IPS-20b (cell line): ENCODE results near the gene LYRM1.

Source experiments
- H3K27ac ChIP-seq: one replicate; pipeline ENCODE4 v1.5.1; 2013; ENCODE audit warnings: low read length
- H3K27me3 ChIP-seq: 2 replicates; pipeline ENCODE4 v1.6.1; 2013; ENCODE audit warnings: mild to moderate bottlenecking, low read length, inconsistent platforms; ENCODE audit not compliant: insufficient read depth
- H3K36me3 ChIP-seq: 2 replicates; pipeline ENCODE4 v1.6.1; 2013; ENCODE audit warnings: low read depth, mild to moderate bottlenecking, inconsistent platforms, low read length, moderate library complexity; ENCODE audit not compliant: insufficient read depth
- H3K4me1 ChIP-seq: 2 replicates; pipeline ENCODE4 v1.6.1; 2013; ENCODE audit warnings: mild to moderate bottlenecking, control low read depth, inconsistent platforms, low read length, moderate library complexity; ENCODE audit not compliant: insufficient read depth
- H3K4me3 ChIP-seq: 2 replicates; pipeline ENCODE4 v1.5.1; 2013; ENCODE audit warnings: mild to moderate bottlenecking, low read length, inconsistent platforms
- H3K9ac ChIP-seq: 2 replicates; pipeline ENCODE4 v1.6.1; 2013; ENCODE audit warnings: low read depth, mild to moderate bottlenecking, inconsistent platforms, low read length, moderate library complexity
- H3K9me3 ChIP-seq: 2 replicates; pipeline ENCODE4 v1.6.1; 2013; ENCODE audit warnings: mild to moderate bottlenecking, low read depth, low read length, inconsistent platforms; ENCODE audit not compliant: insufficient read depth

The LYRM1 gene

DNA sequence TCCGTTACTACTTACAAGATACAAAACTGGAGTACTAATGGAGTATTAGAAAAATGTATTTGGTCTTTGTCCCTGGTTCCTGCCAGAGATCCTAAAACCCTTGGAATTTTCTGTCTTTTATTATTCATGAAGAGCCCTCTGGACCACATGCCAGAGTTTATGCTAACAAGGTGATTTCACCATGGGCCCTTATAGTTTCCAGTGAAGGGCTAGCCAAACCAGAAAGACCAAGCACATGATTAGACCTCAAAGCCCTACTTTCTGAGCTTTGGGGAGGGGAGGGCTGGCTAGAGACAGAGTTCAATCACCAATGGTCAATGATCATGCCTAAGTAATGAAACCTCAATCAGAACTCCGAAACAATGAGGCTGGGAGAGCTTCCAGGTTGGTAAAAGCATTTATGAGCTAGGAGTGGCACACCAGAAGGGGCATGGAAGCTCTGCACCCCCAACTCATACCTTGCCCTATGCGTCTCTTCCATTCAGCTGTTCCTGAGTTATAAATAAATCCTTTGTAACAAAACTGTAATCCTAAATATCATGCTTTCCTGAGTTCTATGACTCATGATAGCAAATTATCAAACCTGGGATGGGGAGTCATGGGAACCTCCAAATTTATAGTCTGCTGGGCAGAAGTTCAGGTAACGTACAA, 10.8 kb upstream of the LYRM1 start:
- Histone ChIP-seq H3K27me3 (no peaks in the 10 kb centered on the region), H3K4me1 (peaks cover 11% of the 10 kb centered on the region; the same call in 1 of the 2 replicates), H3K36me3 (peaks cover 12% of the 10 kb centered on the region; the same call in 1 of the 2 replicates), H3K9me3 (no peaks in the 10 kb centered on the region), H3K9ac (no peak overlapping the region; the same call in 1 of the 2 replicates), H3K27ac (peak overlapping the region; percentile 1), H3K4me3 (peak overlapping the region; percentile 14; the same call in 1 of the 2 replicates)

DNA sequence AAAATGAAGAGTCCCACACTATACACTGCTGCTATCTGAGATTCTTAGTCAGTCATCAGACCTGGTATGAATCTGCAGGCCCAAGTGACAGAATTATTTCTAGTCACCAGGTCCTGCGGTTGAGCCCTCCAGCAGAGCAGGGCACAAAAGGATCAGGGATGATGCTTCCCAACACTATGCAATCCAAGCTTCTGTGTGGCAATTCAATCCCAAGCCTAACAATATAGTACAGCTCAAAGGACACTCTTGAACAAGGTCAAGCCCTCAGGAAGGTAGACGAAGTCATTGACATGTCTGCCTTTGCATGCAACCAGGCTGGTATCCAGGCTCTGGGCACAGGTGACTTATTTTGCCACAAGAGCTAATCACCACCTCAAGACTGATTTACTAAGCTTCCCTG, 6.2 kb upstream of the LYRM1 start:
- Histone ChIP-seq H3K27ac (no peak overlapping the region), H3K4me3 (no peak overlapping the region), H3K27me3 (no peaks in the 10 kb centered on the region), H3K4me1 (peaks cover 18% of the 10 kb centered on the region; the same call in 1 of the 2 replicates), H3K36me3 (peaks cover 41% of the 10 kb centered on the region), H3K9me3 (no peaks in the 10 kb centered on the region), H3K9ac (no peak overlapping the region)

DNA sequence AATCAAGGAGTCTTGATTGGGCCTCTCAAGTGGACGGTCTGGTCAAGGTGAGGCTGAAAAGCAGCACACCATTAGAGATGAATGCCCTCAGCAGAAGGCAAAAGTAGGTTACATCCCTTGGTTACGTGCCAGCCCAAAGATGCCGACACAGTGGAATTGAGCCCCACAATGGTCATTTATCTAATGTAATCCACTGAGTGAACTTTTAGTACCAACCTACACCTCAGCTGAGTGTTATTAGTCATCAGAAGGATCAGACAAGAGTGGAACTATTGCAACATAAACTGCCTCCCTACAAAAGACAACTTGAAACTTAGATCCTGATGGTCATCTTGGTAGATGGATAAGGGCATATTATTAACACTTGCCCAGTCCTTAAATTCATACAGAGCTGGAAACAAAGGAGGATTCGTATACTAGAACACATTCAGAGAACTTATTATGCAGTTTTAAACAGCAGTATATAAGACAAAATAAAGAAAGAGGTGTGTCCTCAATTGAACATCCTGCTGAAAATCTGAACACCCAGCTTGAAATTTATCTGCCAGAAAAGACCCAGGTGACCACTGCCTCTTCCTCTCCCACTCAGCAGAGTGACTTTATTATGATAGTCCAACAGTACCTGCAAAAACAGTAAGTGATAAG, 3.2 kb upstream of the LYRM1 start:
- no peak overlapping the region for H3K9ac ChIP-seq
- no peaks in the 10 kb centered on the region for H3K27me3 ChIP-seq
- no peak overlapping the region for H3K4me3 ChIP-seq
- H3K4me1 ChIP-seq, result peaks cover 13% of the 10 kb centered on the region; the same call in 1 of the 2 replicates
- no peaks in the 10 kb centered on the region for H3K9me3 ChIP-seq
- no peak overlapping the region for H3K27ac ChIP-seq
- peaks cover 38% of the 10 kb centered on the region for H3K36me3 ChIP-seq

DNA sequence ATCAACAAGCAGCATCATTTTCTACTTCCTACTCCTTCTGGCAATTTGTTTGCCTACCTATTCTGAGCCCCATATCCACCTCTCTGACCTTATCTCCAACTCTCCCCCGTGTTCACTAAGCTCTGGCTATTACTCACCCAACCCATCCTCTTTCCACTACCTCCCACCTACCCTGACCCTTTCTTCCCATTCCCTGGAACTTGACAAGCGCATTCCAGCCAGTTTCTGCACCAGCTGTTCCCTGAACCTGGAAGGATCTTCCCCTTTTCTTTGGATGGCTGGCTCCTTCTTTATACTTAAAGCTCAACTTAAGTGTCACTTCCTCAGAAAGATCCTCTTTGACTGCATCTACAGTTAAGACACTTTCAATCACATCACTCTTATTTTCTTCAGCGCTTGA, 2.6 kb upstream of the LYRM1 start:
- no peak overlapping the region for H3K4me3 ChIP-seq
- peaks cover 32% of the 10 kb centered on the region for H3K36me3 ChIP-seq
- peaks cover 13% of the 10 kb centered on the region; the same call in 1 of the 2 replicates for H3K4me1 ChIP-seq
- no peaks in the 10 kb centered on the region for H3K9me3 ChIP-seq
- H3K27me3 ChIP-seq, result no peaks in the 10 kb centered on the region
- peak overlapping the region; percentile 34; the same call in 1 of the 2 replicates for H3K9ac ChIP-seq
- H3K27ac ChIP-seq, result no peak overlapping the region

DNA sequence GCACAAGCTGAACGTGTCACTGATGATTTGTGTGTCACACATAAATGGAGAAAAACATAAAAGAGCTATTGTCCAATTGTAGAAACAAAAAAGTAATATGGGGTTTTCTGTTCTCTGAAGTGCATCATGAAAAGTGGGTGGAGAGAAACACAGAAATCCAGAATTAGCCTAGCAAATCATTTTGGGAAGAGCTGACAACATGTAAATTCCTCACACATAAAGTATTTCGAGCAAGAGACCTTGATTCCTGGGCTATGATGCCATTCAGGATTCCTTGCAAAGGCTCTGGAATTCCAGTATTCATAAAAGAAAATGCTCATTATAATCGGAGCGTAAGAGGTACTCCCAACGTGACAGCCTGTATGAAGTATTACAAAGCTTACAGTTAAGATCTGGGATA, 1.5 kb upstream of the LYRM1 start:
- Histone ChIP-seq H3K4me1 (peaks cover 13% of the 10 kb centered on the region; the same call in 1 of the 2 replicates), H3K27me3 (no peaks in the 10 kb centered on the region), H3K27ac (no peak overlapping the region), H3K9me3 (no peaks in the 10 kb centered on the region), H3K4me3 (peak overlapping the region; percentile 93), H3K9ac (peak overlapping the region; percentile 87; the same call in 1 of the 2 replicates), H3K36me3 (peaks cover 39% of the 10 kb centered on the region)

DNA sequence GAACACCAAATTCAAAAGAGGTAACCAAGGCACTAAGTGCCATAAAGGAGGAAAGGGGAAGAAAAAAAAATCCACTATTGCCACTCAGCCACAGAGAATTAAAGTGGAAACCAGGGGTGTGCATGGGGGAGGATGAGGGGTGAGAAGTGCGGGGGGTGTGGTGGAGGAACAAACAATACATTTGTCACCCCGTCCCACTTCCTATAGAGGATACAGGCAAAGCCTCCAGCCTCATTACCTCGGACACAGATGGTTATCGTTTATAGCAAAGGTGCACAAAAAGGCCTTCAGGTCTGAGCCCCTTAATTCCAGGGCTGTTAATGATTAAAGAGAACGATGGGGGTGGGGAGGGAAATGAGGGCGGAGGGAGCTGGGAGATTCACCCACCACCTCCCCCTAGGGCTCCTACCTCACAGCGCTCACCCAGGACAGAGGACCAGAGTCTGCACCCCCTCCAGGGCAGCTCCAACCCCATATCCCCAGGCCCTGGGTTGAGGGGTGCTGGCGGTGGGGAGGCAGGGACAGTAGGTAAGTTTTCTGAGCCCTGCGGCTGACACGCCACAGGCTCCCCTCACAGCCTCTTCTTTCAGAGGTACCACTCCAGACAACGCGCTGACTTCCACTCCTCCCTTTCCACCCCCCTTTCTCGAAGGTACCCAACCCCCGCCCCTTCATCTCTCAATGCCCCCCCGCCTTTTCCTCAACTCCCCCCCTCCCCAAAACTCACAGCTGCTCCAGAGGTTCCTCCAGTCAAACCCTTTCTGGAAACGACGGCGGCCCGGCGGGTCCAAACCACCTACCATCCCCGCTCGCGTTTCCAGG, 883 bp upstream of the LYRM1 start:
- H3K9ac ChIP-seq, result peak overlapping the region; percentile 87
- peak overlapping the region; percentile 93 for H3K4me3 ChIP-seq
- H3K4me1 ChIP-seq, result peaks cover 13% of the 10 kb centered on the region; the same call in 1 of the 2 replicates
- no peak overlapping the region for H3K27ac ChIP-seq
- no peaks in the 10 kb centered on the region for H3K27me3 ChIP-seq
- H3K9me3 ChIP-seq, result no peaks in the 10 kb centered on the region
- peaks cover 36% of the 10 kb centered on the region for H3K36me3 ChIP-seq

DNA sequence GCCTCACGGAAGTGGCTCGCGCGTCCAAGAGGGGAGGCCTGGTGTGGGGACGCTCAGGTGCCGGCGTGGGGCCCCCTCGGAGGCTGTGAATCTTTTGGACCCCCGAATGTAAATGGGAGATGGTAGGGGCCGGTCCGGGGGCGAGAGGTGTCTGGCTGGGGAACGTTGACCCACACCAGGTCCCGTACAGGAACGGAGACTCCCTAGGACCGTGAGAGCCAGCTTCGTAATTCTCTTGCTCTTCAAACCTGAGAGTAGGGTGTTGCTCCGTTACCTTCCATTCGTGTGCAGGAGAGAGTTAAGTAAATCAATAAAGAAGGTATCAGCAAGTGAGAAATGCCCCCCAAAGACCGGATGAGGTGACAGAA, 481 bp downstream of the LYRM1 start:
- peaks cover 23% of the 10 kb centered on the region for H3K36me3 ChIP-seq
- H3K9me3 ChIP-seq, result no peaks in the 10 kb centered on the region
- peak overlapping the region; percentile 92 for H3K27ac ChIP-seq
- peak overlapping the region; percentile 85 for H3K4me3 ChIP-seq
- no peaks in the 10 kb centered on the region for H3K27me3 ChIP-seq
- H3K9ac ChIP-seq, result peak overlapping the region; percentile 96
- peaks cover 13% of the 10 kb centered on the region; the same call in 1 of the 2 replicates for H3K4me1 ChIP-seq

DNA sequence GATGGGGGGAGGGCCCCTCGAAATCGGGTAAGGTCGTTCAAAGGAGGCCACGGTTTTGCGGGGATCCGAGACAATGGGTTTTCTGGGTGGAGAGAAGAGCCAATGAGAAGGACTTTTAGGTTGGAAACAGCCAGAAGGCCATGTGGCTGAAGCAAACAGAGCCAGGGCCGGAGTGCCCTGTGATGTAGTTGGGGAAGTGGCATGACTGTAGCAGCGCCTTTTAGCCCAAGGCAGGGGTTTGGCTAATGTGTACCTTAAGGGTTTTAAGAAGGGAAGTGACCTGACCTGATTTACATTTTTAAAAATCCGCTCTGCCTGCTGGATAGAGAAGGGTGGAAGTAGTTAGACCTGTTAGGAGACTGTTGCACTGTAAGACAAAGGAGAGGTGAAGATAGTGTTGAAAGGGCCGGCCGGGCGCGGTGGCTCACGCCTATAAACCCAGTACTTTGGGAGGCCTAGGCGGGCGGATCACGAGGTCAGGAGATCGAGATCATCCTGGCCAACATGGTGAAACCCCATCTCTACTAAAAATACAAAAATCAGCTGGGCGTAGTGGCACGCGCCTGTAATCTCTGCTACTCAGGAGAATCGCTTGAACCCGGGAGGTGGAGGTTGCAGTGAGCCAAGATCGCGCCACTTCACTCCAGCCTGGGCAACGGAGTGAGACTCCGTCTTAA, 1.0 kb downstream of the LYRM1 start:
- Histone ChIP-seq H3K4me3 (peak overlapping the region; percentile 85), H3K4me1 (peaks cover 13% of the 10 kb centered on the region; the same call in 1 of the 2 replicates), H3K27me3 (no peaks in the 10 kb centered on the region), H3K9me3 (no peaks in the 10 kb centered on the region), H3K27ac (peak overlapping the region; percentile 92), H3K9ac (peak overlapping the region; percentile 96), H3K36me3 (peaks cover 18% of the 10 kb centered on the region; the same call in 1 of the 2 replicates)

DNA sequence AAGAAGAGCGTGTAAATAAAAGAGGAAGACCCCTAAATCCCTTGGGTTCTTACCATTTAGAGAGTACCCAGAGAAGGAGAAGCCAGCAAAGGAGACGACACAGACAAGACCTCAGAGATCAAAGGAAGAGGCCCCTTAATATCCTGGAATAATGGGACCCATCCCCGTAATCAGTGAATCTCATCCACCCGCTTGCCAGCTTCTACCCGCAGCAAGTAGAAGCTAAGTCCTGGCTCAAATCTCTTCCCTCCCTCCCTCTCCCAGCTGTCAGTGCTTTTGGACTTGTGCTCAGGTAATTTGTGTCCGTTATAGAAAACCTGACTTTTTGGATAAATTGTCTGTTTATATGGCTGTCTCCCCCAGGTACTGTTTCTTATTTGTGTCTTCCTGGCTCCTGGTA, 1.9 kb downstream of the LYRM1 start:
- Histone ChIP-seq H3K36me3 (peaks cover 10% of the 10 kb centered on the region; the same call in 1 of the 2 replicates), H3K9ac (peak overlapping the region; percentile 96; the same call in 1 of the 2 replicates), H3K27ac (no peak overlapping the region), H3K4me3 (peak overlapping the region; percentile 85; the same call in 1 of the 2 replicates), H3K27me3 (no peaks in the 10 kb centered on the region), H3K9me3 (no peaks in the 10 kb centered on the region), H3K4me1 (peaks cover 13% of the 10 kb centered on the region; the same call in 1 of the 2 replicates)

DNA sequence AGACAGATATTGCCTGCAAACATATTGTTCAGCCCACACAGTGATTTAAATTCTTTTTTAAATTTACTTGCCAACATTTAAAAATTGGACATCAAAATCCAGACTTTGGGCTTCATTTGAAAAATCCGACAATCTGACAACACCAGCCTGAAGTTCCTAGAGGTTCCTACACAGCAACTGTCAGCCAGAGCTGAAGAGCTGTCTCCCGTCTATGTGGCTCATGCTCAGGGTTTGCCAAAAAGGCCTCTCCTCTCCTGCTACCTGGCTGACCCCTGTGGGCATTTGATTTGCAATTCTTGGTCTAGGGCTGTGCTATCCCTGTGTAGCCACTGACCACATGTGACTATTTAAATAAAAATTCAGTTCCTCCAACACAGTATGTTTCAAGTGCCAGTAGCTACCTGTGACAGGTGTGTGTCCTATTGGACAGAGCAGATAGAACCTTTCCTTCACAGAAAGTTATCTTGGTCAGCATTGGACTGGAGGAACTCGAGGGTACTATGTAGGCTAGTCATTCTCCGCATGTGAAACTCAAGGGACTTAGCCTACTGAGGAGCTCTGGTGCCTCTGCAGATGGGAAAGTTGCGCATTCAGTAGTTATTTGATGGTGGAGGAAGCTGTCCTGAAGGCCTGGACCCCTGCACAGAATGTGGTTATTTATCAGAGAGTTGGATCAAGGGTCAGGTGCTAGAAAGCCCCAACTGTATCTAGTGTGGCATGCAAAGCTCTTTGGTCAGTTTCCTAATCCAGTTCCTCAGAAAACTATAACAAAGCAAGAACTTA, 2.7 kb downstream of the LYRM1 start:
- Histone ChIP-seq H3K9ac (no peak overlapping the region), H3K4me3 (no peak overlapping the region), H3K9me3 (no peaks in the 10 kb centered on the region), H3K4me1 (peaks cover 13% of the 10 kb centered on the region; the same call in 1 of the 2 replicates), H3K27ac (no peak overlapping the region), H3K36me3 (peaks cover 7% of the 10 kb centered on the region; the same call in 1 of the 2 replicates), H3K27me3 (no peaks in the 10 kb centered on the region)
